ENCODE measurements around the gene PRPF40B.

PRPF40B gene

DNA sequence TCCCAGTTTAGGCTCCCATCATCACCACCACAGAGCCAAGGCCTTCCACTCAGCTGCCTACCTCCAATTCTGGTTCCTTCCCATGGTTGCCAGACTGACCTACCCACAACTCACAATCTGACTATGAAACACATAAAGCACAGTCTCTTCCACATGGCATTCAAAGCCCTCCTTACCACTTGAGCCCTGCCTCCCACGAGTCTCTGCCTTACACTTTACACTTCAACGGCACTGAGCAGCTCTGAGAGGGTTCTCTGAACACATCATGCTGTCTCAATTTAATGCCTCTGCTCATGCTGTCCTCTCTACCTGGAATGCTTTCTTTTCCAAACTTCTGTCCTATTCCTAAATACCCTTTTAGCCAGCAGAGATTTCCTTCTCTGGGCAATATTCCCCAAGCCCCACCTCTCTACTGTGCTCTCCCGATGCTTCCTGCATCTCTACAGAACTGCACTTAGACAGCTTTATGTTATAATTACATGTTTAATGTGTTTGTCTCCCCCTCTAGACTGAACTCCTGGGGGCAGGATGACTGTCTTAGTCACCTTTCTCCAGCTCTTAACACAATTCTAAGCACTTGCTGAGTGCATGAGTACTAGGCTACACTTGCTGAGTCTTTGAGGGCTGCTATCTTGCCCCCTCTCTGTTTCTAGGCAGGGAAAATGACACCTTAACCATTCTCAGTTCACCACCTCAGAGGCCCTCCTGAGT is 60.4 kb downstream of the PRPF40B start:
- no peak for DNase-seq (ENCODE audit: low read depth, low spot score)
- H3K4me3 ChIP-seq (ENCODE audit: low read depth, low read length) = no peak overlapping the region
- in situ Hi-C loops (cut with HindIII; ENCODE audit: low sequenced_read_pairs) = no loop called here
- TF ChIP-seq CTCF (IDR thresholded peaks at IDR 0.05; ENCODE audit: low read depth, low read length) = no peak

GRCh38 chr12:49684310-49684854 is 61.0 kb downstream of the PRPF40B start:
- in situ Hi-C loops (cut with HindIII; ENCODE audit: low sequenced_read_pairs) = no loop called here
- no peak overlapping the region for H3K4me3 ChIP-seq (ENCODE audit: low read depth, low read length)
- no peak for DNase-seq (ENCODE audit: low read depth, low spot score)
- no peak for TF ChIP-seq CTCF (IDR thresholded peaks at IDR 0.05; ENCODE audit: low read depth, low read length)

DNA sequence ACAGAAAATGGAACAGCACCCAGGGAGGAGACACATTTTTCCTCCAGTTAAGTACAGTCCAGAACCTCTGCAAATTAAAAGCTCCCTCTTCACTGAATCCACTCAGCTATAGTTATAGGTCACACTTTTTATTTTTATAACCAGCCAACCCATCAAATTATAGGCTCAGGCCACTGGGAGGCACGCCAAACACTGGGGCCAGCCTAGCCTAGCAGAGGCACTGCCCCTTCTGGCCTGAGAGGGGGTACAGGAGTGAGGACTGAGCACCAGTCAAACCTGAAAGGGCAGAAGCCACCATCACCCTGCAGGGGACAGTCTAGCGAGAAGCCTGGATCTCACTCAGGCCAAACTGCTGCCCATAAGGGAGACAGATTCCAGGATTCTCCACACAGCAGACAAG is 64.6 kb downstream of the PRPF40B start:
- no peak for DNase-seq (ENCODE audit: low read depth, low spot score)
- TF ChIP-seq CTCF (IDR thresholded peaks at IDR 0.05; ENCODE audit: low read depth, low read length) = no peak
- in situ Hi-C loops (cut with HindIII; ENCODE audit: low sequenced_read_pairs) = no loop called here
- no peak overlapping the region for H3K4me3 ChIP-seq (ENCODE audit: low read depth, low read length)

DNA sequence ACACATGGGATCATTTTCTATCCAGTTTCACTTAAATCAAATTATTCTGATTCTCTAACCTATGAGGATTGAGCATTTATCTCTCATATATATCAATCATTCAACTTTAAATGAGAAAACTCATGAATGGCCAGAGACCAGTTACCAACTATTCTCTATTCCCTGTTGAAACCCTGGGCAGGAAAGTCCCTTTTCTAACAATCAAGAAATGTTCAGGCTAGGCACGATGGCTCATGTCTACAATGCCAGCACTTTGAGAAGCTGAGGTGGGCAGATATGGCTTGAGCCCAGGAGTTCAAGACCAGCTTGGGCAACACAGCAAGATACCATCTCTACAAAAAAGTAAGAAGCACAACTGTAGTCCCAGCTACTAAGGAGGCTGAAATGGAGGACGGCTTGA is 65.9 kb downstream of the PRPF40B start:
- H3K4me3 ChIP-seq (ENCODE audit: low read depth, low read length) = no peak overlapping the region
- no peak for DNase-seq (ENCODE audit: low read depth, low spot score)
- TF ChIP-seq CTCF (IDR thresholded peaks at IDR 0.05; ENCODE audit: low read depth, low read length) = no peak
- in situ Hi-C loops (cut with HindIII; ENCODE audit: low sequenced_read_pairs) = no loop called here

DNA sequence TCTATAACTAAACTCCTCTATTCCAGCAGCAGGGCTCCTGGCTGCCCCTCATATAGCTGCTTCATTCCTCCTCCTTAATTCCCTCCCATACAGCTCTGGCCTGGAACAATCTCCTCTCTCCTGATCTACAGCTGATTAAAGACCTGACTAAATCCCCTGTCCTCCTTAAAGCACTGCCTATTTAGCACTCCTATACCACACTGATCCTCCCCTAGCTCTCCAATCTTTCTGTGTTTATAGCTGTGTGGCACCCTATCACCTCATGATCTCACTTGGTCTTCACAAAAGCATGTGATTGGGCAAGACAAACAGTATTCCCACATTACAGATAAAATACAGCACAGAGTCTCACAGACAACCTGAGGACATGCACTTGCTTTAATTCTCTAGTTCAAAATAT is 66.4 kb downstream of the PRPF40B start:
- DNase-seq (ENCODE audit: low read depth, low spot score) = no peak
- no peak for TF ChIP-seq CTCF (IDR thresholded peaks at IDR 0.05; ENCODE audit: low read depth, low read length)
- no peak overlapping the region for H3K4me3 ChIP-seq (ENCODE audit: low read depth, low read length)
- in situ Hi-C loops (cut with HindIII; ENCODE audit: low sequenced_read_pairs) = no loop called here

- in situ Hi-C loops (cut with HindIII; ENCODE audit: low sequenced_read_pairs) = no loop called here
- TF ChIP-seq CTCF (IDR thresholded peaks at IDR 0.05; ENCODE audit: low read depth, low read length) = no peak
- no peak overlapping the region for H3K4me3 ChIP-seq (ENCODE audit: low read depth, low read length)
- no peak for DNase-seq (ENCODE audit: low read depth, low spot score)
Measured at GRCh38 chr12:49692851-49693250, 69.5 kb downstream of the PRPF40B start.
